ENCODE data around the gene TJP3. TPM values are rescaled to one million over a fixed set of nuclear protein-coding genes. Genes with fewer than 3 reads are reported as not detected.
A peak's percentile ranks its signal among the peaks of the same experiment; 100 is the strongest.

The TJP3 gene
- total RNA-seq, 1 donor from 2014 or later = 14.7 TPM

DNA sequence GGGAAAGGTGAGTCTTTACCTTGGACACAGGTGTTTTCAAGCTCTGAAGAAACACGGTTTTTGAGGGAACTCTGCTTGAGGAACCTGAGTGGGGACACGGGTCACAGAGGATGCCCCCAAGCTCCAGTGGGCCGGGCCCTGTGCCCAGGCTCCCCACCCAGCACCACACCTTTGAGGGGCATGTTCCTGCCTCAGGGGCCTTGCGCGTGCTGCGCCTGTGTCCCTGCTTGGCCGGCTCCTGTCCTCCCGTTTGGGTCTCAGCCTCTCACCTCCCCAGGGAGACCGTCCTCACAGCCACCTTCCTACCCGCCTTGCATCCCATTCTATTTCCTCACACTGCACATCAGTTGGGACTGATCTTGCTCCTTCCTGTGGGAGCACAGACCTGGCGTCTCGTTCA is 29.0 kb upstream of the TJP3 start:
- no peak for TF ChIP-seq EZH2 (IDR thresholded peaks at IDR 0.05)
- Histone ChIP-seq H3K27ac (no peak overlapping the region), H3F3A (ENCODE audit: low read depth) (peaks cover 2% of the 10 kb centered on the region), H3K36me3 (no peaks in the 10 kb centered on the region), H3K4me1 (peaks cover 6% of the 10 kb centered on the region), H3K79me2 (ENCODE audit: low read depth) (peaks cover 60% of the 10 kb centered on the region), H4K20me1 (ENCODE audit: low read depth) (peaks cover 59% of the 10 kb centered on the region), H3K4me3 (no peak overlapping the region), H2AFZ (replicated peaks) (no peak overlapping the region), H3K9ac (no peak overlapping the region), H3K27me3 (no peaks in the 10 kb centered on the region), H3K4me2 (no peak overlapping the region), H3K9me3 (ENCODE audit: low read depth) (no peaks in the 10 kb centered on the region)
- Mint-ChIP-seq H3K4me1 (peaks cover 17% of the 10 kb centered on the region), H3K27me3 (ENCODE audit: insufficient read depth, low read depth) (peaks cover 9% of the 10 kb centered on the region), H3K4me3 (no peak overlapping the region), H3K27ac (no peak overlapping the region), H3K9me3 (peaks cover 3% of the 10 kb centered on the region), H3K36me3 (peaks cover 9% of the 10 kb centered on the region)
- DNase-seq (ENCODE audit: low spot score) = no peak

DNA sequence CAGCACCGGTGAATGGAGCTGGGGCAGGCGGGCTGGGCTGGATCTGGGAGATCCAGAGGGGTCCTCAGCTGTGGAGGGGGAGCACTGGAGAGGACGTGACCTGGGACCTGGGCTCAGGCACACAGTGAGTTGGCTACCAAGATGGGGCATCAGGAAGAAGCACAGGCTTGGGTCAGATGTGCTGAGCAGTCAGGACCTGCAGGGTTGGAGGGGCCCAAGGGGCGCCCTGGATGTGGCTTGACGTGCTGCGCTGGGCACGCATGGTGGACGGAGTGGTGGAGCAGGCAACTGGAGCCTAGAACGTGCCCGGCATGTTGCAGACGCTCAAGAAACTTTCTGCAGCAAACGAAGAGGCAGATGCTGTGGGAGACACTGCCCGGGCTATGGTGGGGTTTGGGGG is 28.6 kb upstream of the TJP3 start:
- peaks cover 10% of the 10 kb centered on the region for H3K27me3 Mint-ChIP-seq (ENCODE audit: insufficient read depth, low read depth)
- no peak overlapping the region for H3K27ac ChIP-seq
- no peaks in the 10 kb centered on the region for H3K9me3 ChIP-seq (ENCODE audit: low read depth)
- no peak overlapping the region for H3K9ac ChIP-seq
- H3K4me1 ChIP-seq = peaks cover 6% of the 10 kb centered on the region
- H4K20me1 ChIP-seq (ENCODE audit: low read depth) = peaks cover 56% of the 10 kb centered on the region
- H3K4me2 ChIP-seq = no peak overlapping the region
- H3K9me3 Mint-ChIP-seq = peaks cover 4% of the 10 kb centered on the region
- H3K4me3 Mint-ChIP-seq = peak overlapping the region; percentile 62
- no peak overlapping the region for H2AFZ ChIP-seq (replicated peaks)
- DNase-seq (ENCODE audit: low spot score) = no peak
- no peaks in the 10 kb centered on the region for H3K36me3 ChIP-seq
- H3K27me3 ChIP-seq = no peaks in the 10 kb centered on the region
- peaks cover 56% of the 10 kb centered on the region for H3K79me2 ChIP-seq (ENCODE audit: low read depth)
- H3K4me1 Mint-ChIP-seq = peaks cover 18% of the 10 kb centered on the region
- peaks cover 10% of the 10 kb centered on the region for H3K36me3 Mint-ChIP-seq
- TF ChIP-seq EZH2phosphoT487 (IDR thresholded peaks at IDR 0.05) (no peak), EZH2 (IDR thresholded peaks at IDR 0.05) (no peak)
- TF ChIP-seq, protein P1, sequence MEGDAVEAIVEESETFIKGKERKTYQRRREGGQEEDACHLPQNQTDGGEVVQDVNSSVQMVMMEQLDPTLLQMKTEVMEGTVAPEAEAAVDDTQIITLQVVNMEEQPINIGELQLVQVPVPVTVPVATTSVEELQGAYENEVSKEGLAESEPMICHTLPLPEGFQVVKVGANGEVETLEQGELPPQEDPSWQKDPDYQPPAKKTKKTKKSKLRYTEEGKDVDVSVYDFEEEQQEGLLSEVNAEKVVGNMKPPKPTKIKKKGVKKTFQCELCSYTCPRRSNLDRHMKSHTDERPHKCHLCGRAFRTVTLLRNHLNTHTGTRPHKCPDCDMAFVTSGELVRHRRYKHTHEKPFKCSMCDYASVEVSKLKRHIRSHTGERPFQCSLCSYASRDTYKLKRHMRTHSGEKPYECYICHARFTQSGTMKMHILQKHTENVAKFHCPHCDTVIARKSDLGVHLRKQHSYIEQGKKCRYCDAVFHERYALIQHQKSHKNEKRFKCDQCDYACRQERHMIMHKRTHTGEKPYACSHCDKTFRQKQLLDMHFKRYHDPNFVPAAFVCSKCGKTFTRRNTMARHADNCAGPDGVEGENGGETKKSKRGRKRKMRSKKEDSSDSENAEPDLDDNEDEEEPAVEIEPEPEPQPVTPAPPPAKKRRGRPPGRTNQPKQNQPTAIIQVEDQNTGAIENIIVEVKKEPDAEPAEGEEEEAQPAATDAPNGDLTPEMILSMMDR (IDR thresholded peaks at IDR 0.05) = no peak
- H3F3A ChIP-seq (ENCODE audit: low read depth) = peaks cover 2% of the 10 kb centered on the region
- H3K27ac Mint-ChIP-seq = peak overlapping the region; percentile 53
- no peak overlapping the region for H3K4me3 ChIP-seq

DNA sequence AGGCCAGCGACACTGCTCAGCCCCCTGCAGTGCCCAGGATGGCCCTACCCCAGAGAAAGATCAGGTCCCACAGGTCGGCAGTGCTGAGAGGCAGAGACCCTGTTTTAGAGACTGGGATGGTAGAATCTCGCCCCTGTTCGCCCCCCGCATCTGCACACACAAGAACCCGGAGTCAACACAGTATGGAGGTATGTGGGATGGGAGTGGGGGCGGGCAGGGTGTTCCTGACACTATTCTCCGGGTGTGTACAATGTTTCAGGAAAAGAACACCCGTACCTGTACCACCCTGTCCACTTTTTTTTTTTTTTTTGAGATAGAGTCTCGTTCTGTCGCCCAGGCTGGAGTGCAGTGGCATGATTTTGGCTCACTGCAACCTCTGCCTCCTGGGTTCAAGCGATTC is 27.2 kb upstream of the TJP3 start:
- Histone ChIP-seq H3K9ac (no peak overlapping the region), H3K27me3 (no peaks in the 10 kb centered on the region), H3K4me1 (peaks cover 6% of the 10 kb centered on the region), H3K4me3 (no peak overlapping the region), H2AFZ (replicated peaks) (no peak overlapping the region), H3F3A (ENCODE audit: low read depth) (peaks cover 2% of the 10 kb centered on the region), H3K4me2 (no peak overlapping the region), H3K36me3 (no peaks in the 10 kb centered on the region), H3K79me2 (ENCODE audit: low read depth) (peaks cover 44% of the 10 kb centered on the region), H3K9me3 (ENCODE audit: low read depth) (no peaks in the 10 kb centered on the region), H3K27ac (no peak overlapping the region), H4K20me1 (ENCODE audit: low read depth) (peaks cover 44% of the 10 kb centered on the region)
- H3K9me3 Mint-ChIP-seq = peaks cover 11% of the 10 kb centered on the region
- TF ChIP-seq EZH2phosphoT487 (IDR thresholded peaks at IDR 0.05) (no peak), EZH2 (IDR thresholded peaks at IDR 0.05) (no peak)
- TF ChIP-seq, protein P1 (IDR thresholded peaks at IDR 0.05) = no peak
- H3K4me3 Mint-ChIP-seq = no peak overlapping the region
- peaks cover 18% of the 10 kb centered on the region for H3K4me1 Mint-ChIP-seq
- H3K27me3 Mint-ChIP-seq (ENCODE audit: insufficient read depth, low read depth) = peaks cover 9% of the 10 kb centered on the region
- DNase-seq (ENCODE audit: low spot score) = no peak
- H3K27ac Mint-ChIP-seq = no peak overlapping the region
- H3K36me3 Mint-ChIP-seq = peaks cover 17% of the 10 kb centered on the region

DNA sequence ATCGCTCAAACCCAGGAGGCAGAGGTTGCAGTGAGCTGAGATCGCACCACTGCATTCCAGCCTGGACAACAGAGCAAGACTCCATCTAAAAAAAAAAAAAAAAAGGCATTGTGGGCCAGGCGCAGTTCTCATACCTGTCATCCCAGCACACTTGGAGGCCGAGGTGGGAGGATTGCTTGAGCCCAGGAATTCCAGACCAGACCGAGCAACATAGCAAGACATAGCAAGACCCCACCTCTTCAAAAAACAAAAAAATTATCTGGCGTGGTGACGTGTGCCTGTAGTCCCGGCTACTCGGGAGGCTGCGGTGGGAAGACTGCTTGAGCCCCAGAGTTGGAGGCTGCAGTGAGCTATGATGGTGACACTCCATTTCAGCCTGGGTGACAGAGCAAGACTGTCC is 25.9 kb upstream of the TJP3 start:
- Histone ChIP-seq H3K4me3 (no peak overlapping the region), H2AFZ (replicated peaks) (no peak overlapping the region), H3K9ac (no peak overlapping the region), H4K20me1 (ENCODE audit: low read depth) (peaks cover 43% of the 10 kb centered on the region), H3K4me2 (no peak overlapping the region), H3K79me2 (ENCODE audit: low read depth) (peaks cover 38% of the 10 kb centered on the region), H3K27me3 (no peaks in the 10 kb centered on the region), H3K9me3 (ENCODE audit: low read depth) (no peaks in the 10 kb centered on the region), H3F3A (ENCODE audit: low read depth) (peaks cover 7% of the 10 kb centered on the region), H3K36me3 (no peaks in the 10 kb centered on the region), H3K27ac (no peak overlapping the region), H3K4me1 (peaks cover 6% of the 10 kb centered on the region)
- Mint-ChIP-seq H3K36me3 (peaks cover 17% of the 10 kb centered on the region), H3K27ac (no peak overlapping the region), H3K27me3 (ENCODE audit: insufficient read depth, low read depth) (peaks cover 9% of the 10 kb centered on the region), H3K4me1 (peaks cover 25% of the 10 kb centered on the region), H3K9me3 (peaks cover 11% of the 10 kb centered on the region), H3K4me3 (no peak overlapping the region)
- no peak for DNase-seq (ENCODE audit: low spot score)
- TF ChIP-seq EZH2 (IDR thresholded peaks at IDR 0.05) (no peak), EZH2phosphoT487 (IDR thresholded peaks at IDR 0.05) (no peak)
- TF ChIP-seq, protein P1 (IDR thresholded peaks at IDR 0.05) = no peak

Data from neural progenitor cell (in vitro differentiated cells).